SK-MEL-5 (cell line): ENCODE data around the gene STPG3. TPM values are rescaled to one million over a fixed set of nuclear protein-coding genes. Genes with fewer than 3 reads are reported as not detected.
"Not testable (repeated sequence)": the region's sequence is repeated elsewhere in the genome, so short reads cannot be mapped to it uniquely, and the experiment has no call there.

Source experiments
- DNase-seq: peaks from one replicate; pipeline ENCODE4 v3.0.0-alpha.2; 2016; ENCODE audit warnings: low read depth, low spot score
- in situ Hi-C: cut with HindIII; loops from 2 replicates; pipeline ENCODE4 v1.10.0; 2016; ENCODE audit warnings: low sequenced_read_pairs, high pct_unique_total_duplicates, low pct_unique_long_range_greater_than_20kb
- total RNA-seq: library from RNA; depleted of rRNA; stranded (reverse); fragments of >200 nt; shearing (Covaris generic); gene quantifications from 2 replicates; pipeline ENCODE4 v1.2.3, GENCODE V29; 2014

STPG3 gene
- total RNA-seq, 1 experiment from 2014 or later: not detected

DNA sequence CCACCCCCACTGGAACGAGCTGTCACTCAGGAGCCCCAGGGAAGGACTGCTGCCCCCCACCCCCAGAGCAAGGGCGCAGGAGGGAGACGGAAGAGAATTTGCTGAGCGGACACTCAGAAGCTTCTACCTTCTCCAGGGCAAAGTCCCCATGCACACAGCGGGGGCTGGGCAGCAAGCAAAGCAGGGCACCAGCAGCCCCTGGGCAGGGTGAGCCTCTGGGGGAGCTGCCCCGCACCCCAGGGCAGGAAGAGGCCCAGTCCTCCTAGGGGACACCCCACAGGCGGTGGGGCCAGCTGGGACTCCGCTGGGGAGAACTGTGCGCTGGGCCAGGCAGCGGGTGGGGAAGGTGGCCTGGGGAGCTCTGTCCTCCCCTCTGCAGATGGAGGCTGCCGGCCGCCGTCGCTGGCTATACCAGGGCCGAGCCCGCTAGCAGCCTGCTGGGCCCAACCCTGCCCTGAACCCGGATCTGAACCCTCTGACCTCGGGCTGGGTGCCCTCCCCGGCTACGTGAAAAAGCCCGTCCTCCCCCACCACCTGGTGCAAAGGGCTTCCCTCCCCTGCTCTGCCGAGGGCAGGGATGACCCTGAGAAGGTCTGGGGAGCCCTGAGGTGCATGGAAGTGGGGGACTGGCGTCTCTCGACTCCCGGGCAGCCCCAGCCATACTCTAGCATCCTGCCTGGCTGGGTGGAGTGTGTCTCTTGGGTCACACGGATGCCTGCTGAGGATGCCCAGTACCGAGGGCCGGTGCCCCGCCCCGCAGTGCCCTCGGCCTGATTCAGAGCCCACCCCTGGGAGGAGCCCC, 21.0 kb upstream of the STPG3 start:
- in situ Hi-C loops: no loop called here
- peak; percentile 40 for DNase-seq

GRCh38 chr9:137230705-137231371, 20.2 kb upstream of the STPG3 start, which contains the start of gene SLC34A3:
SLC34A3 (plus strand) TSS chr9:137230901; CDS start chr9:137231703, 802 bp downstream.
- in situ Hi-C loops: no loop called here

DNA sequence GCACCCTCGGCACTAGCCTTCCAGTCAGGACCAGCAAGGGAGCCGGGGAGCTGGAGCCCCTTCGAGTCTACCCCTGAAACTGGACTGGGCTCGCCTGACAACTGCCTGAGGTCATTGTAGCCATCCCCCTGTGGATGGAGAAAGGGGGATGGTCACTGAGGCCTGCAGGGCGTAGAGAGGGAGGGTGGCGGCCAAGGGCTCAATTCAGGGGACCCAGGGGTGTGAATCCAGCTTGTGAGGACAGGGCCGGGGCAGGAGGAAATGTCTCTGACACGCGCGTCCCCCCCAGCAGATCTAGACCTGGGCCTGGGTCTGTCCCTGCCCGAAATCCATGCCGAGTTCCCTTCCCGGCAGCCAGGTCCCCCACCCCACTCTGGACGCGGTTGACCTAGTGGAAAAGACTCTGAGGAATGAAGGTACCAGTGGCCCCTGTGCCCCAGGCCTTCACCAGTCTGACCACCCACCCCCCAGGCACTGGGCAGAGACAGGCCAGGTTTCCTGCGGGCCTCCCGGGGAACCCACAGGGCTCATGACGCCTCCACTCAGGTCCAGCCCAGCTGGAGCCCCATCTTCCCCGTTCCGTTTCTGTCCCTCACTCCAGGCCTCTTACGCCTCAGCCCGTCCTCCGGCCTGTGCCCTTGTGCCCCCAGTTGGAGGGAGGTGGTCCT, 19.6 kb upstream of the STPG3 start:
- in situ Hi-C loops: no loop called here
- no peak for DNase-seq

More at GRCh38 chr9:137230705-137231371, 20.2 kb upstream of the STPG3 start, which contains the start of gene SLC34A3:
- no peak for DNase-seq

- DNase-seq: no peak
- in situ Hi-C loops: no loop called here
Observed at GRCh38 chr9:137232101-137232500, 19.0 kb upstream of the STPG3 start.

GRCh38 chr9:137232510-137232909, 18.6 kb upstream of the STPG3 start:
- no peak for DNase-seq
- in situ Hi-C loops: no loop called here

DNA sequence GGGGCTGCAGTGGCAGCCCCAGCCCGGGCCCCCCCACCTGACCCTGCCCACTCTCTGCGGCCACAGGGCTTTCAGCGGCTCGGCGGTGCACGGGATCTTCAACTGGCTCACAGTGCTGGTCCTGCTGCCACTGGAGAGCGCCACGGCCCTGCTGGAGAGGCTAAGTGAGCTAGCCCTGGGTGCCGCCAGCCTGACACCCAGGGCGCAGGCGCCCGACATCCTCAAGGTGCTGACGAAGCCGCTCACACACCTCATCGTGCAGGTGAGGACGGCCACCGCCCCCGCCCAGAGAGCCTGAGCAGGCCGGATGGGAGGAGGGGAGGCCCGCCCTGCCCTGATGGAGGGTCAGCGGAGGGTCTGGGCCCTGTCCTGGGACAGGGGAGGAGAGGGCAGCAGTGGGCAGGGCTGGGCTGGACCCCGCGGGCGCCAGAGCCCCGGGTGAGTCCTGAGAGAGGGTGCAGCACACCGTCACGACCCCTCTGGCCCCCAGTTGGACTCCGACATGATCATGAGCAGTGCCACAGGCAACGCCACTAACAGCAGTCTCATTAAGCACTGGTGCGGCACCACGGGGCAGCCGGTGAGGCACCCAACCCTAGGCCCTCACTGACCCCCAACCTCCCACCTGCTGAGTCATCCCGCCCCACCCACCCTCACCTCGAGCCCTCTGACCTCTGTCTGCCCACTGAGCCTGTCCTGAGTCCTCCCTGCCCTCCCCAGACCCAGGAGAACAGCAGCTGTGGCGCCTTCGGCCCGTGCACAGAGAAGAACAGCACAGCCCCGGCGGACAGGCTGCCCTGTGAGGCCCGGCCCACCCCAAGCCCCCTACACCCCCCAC, 17.7 kb upstream of the STPG3 start:
- in situ Hi-C loops: no loop called here
- DNase-seq: no peak

DNA sequence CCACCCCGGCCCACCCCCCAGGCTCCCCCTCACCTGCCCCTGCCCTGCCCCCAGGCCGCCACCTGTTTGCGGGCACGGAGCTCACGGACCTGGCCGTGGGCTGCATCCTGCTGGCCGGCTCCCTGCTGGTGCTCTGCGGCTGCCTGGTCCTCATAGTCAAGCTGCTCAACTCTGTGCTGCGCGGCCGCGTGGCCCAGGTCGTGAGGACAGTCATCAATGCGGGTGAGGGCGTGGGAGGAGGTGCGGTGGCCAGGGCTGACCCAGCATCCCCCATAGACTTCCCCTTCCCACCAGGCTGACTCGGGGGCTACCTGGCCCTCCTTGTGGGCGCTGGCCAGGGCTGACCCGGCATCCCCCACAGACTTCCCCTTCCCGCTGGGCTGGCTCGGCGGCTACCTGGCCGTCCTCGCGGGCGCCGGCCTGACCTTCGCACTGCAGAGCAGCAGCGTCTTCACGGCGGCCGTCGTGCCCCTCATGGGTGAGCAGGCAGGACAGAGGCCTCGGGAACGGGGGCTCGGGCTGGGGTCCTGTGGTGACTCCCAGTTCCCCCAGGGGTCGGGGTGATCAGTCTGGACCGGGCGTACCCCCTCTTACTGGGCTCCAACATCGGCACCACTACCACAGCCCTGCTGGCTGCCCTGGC, 16.9 kb upstream of the STPG3 start:
- DNase-seq: no peak
- in situ Hi-C loops: no loop called here

GRCh38 chr9:137234758-137235423, 16.2 kb upstream of the STPG3 start:
- in situ Hi-C loops: no loop called here
- DNase-seq: no peak

- DNase-seq: no peak
- in situ Hi-C loops: no loop called here
Observed at GRCh38 chr9:137235424-137236237, 15.5 kb upstream of the STPG3 start.

DNA sequence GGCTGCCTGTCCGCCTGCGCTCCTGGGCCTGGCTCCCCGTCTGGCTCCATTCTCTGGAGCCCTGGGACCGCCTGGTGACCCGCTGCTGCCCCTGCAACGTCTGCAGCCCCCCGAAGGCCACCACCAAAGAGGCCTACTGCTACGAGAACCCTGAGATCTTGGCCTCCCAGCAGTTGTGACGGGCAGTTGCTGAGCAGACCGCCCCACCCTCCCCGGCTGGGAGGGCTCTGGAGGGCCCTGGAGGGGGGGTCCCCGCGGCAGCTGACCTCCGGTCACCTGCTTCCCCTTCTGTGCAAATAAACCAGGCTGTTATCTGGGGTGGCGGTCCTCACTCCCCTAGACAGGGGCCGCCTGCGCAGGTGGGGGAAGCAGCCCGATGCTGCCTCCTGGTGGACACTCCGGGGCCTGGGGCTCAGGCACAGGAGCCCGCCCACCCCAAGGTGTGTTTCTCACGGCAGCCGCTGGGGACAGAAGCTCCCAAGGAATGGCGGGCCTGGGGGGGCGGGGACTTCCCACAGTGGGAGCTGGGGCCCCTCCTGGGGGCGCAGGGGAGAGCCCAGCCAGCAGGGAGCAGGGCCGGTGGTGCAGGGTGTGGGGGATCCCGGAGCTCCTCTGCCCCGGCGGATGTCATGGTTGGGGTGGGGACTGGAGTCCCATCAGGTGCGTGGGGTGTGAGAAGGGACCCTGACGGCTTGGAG, 14.7 kb upstream of the STPG3 start:
- peak; percentile 83 for DNase-seq
- in situ Hi-C loops: no loop called here

GRCh38 chr9:137236936-137237421, 14.1 kb upstream of the STPG3 start:
- in situ Hi-C loops: no loop called here
- DNase-seq: no peak

DNA sequence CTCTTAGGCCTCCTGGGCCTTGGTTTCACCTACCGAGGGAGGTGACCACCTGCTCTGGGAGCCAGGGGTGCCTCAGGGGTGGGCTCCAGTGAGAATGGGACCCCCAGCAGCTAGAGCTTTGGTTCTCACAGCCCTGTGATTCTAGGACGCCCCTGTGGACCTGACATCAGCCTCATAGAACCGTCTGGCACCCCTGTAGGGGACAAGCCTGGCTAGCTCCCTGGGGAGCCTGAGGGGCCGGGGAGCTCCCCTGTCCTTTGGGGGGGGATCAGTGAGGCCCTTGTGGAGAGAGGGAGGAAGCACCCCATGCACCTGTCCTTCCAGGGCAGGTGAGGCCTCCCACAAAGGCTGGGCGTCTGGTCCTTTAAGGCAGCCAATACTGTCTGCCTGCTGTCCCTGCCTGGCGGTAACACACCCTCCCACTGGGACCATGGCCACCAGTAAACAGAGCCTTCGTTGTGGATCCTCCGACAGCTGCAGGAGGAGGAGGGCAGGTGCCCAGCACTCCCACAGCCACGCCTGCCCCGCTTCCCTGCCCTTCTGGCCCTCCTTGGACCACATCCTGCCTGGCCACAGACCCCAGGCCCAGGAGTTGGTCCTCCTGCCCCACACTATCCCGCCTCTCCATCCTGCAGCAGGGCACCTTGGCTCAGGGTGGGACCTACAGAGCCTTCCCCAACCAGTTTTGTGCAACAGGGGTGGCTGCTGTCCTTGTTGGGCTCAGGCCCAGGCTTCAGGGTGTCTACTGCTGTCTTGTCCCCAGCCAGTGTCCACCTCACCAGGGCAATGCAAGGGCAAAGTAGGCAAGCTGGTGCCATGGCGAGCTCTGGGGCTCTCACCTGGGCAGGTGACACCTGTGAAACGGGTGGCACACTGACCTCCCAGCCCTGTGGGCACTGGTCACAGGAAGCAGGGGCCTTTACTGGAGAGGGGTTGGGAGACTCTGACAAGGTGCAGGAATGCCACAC, 13.0 kb upstream of the STPG3 start:
- in situ Hi-C loops: no loop called here
- DNase-seq: no peak

- in situ Hi-C loops, DNase-seq: not testable (repeated sequence)
Observed at GRCh38 chr9:137239541-137240200, 11.4 kb upstream of the STPG3 start.

DNA sequence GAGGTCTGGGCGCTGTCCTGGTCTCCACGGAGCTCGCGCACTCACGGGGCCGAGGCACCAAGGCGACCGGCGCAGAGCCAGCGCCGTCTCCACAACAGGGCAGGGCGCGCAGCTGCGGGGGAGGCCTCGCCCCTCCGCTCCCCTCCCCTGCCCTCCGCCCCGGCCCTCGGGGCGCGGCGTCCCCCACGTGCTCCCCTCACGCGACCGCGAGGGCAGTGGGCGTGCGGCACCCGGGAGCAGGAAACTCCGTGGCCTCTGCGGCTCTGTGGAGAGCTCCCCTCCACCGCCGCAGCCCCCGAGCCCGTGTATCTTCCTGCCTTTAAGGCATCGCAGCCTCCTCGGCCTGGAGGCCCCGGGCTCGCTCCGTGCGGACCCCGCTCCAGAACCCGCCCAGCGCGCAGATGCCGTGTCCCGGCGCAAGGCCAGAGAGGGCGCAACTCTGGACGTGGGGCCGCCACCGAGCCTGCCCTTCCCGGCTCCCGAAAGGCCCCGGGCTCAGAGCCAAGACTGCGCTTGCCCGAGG, 10.7 kb upstream of the STPG3 start:
- peak; percentile 75 for DNase-seq
- in situ Hi-C loops: no loop called here
